CD4-positive, alpha-beta T cell treated with Interleukin-4 for 1 hour (primary cell): ENCODE measurements around the gene CPZ.

Experiments used
- DNase-seq, 2 donors: peaks; one replicate each; pipeline ENCODE4 v3.0.0-alpha.2; 2020 to 2022

Gene CPZ

DNA sequence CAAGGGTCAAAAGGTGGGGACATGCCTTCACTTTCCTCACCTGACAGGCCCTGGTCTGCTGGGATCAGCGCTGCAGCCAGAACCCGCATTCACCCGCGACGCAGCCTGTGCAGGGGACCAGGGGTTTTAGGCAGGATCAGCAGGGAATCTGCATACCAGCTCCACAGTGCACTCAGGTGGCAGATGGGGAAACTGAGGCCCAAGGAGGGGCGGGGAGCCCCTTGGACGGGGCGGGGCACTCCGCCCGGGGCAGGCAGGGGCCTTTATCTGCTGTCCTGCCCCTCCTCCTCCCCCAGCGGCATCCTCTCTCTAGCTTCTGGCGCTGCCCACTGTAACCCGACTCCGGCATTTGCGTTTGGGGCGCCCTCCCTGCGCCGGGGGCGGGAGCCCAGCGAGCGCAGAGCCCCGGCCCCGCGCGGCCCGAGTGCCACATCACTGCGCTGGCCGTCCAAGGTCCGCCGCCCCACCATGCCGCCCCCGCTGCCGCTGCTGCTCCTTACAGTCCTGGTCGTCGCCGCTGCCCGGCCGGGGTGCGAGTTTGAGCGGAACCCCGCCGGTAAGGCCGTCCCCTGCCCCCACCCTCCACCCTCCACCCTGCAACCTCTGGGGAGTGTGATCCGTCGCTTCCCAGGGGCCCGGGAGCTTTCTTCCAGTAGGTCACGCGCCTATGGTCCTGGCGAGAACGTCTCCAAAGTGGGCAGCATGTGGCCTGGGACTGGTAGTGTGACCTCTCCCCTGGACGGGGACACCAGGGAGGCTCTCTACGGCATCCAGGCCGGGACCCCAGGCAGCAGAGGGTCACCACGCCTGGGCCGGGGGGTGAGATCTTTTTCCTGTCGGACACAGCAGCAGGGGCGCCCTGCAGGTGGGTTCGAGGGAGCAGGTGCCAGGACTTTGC, at the start of gene CPZ:
Gene CPZ (plus strand): TSS at position 400 of the 898 bp plus-strand sequence. CDS start 69 bp downstream, at position 469.
- DNase-seq: no peak

DNA sequence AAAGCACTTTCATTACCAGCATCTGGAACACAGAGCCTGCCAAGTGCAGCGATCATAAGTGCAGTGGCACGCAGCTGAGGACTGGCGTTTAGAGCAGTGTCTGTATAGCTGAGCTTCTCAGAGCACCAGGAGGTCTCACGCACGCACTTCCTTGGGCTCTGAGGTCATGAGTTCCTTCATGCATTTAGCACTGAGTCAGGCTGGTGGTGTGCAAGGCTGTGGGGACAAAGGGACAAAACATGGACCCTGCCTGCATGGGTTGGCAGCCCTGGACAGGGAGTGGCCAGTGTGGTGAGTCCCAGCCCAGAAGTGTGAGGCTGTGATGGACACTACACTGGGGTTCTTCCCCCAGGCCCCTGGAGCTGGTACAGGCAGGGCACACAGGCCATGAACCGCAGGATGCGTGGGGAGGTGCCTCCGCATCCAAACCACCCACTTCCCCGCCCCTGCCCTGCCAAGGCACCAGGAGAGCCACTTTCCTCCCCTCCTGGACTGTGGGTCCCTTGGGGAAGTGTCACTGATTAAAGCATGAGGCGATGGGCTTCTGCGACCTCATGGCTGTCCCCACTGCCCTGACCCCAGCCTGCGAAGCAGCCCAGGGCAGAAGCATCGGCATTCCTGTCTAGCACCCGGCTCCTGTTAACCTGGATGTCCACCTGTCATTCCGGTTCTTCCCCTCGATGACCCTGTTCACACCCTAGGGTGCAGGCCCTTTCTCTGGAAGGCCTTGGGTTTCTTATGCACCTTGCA, 49.6 kb upstream of the CPZ start:
- no peak for DNase-seq

- DNase-seq: no peak
These were observed 48.9 kb upstream of the CPZ start for GRCh38 chr4:8543623-8544022.

- no peak for DNase-seq
These were observed 48.3 kb upstream of the CPZ start for GRCh38 chr4:8544282-8544681.

DNA sequence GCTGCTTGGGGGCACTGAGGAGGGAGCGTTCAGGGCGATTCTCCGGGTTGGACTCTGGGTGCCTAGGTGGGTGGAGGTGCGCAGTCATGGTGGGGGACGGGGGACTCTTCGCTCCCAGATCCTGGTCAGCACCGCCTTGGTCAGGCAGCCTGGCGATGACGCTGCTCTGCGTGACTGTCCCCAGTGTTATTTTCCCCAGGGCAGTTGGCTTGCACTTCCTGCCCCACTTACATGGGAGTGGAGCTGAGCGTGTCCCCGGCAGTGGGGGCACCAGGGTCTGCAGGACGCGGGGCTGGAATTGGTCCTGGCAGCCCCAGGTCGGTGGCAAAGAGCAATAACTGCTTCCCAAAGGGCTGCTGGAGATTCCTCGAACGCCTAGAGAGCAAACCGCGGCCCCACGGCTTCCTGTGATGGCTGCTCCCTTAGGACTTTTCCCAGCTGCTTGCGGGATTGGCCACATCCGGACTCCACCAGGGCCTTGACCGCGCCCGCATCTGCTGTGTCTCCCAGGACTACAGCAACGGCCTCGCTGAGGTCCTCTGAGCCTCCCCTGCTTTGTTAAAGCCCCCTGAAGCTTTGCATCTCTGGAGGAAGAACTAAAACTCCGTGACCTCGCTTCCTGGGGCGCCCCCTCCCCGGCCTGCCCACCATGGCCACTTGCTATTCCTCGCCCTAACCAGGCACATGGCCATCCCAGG, 47.7 kb upstream of the CPZ start:
- no peak for DNase-seq

DNA sequence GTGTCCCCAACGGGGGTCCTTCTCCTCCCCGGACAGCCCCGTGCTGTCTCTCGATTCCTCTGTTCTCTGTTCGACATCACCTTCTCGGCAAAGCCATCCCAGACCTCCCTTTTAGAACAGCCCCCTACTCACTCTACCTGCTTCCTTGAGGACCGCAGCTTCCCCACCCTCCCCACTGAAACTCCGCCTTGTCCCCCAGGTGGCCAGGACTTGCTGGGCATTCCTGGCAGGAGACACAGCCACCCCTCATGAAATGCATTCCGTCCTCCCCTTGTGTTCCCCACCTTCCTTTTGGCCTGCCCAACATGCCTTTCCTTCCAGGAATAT, 47.2 kb upstream of the CPZ start:
- DNase-seq: no peak

DNA sequence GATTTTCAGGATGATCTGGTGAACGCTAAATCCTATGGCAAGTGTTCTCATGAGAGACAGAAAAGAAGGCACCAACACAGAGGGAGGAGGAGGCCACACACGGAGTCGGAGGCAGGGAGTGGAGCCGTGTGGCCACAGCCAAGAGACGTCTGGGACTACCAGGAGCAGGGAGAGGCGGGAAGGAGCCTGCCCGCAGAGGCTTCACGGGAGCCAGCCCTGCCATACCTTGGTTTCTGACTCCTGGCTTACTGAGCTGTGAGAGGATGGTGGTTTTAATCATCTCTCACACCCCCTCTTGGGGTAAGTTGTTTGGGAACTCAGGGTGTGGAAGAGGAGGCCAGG, 45.8 kb upstream of the CPZ start:
- no peak for DNase-seq

DNA sequence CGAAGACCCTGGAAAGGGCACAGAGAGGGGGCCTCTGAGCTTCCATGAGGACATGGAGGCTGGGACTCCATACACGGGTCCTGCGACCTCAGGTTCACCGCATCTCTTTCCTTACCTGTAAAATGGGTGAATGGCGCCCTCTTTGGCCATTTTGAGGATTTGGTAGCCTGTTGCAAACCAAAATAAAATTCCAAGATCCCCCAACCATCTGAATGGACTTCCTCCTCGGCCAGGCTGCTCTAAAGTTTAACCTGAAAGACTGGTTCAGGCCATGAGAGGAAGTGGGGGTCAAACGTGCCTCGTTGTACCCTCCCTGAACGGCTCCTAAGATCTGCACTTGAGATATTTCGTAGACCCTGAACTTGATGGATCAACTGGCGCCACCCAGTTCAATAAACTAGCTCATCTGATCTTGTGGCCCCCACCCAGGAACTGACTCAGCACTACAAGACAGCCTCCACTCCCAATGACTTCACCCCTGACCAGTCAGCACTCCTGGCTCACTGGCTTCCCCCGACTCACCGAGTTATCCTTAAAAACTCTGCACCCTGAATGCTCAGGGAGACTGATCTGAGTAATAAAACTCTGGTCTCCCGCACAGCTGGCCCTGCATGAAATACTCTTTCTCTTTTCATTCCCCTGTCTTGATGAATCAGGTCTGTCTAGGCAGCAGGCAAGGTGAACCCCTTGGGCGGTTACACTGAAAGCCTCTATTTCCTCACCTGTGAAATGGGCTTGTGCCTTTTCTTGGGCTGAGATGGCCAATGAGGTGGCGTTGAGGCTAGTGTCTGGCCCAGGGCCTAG, 45.3 kb upstream of the CPZ start:
- no peak for DNase-seq

- no peak for DNase-seq
These were observed 44.4 kb upstream of the CPZ start for GRCh38 chr4:8547912-8548730.

DNA sequence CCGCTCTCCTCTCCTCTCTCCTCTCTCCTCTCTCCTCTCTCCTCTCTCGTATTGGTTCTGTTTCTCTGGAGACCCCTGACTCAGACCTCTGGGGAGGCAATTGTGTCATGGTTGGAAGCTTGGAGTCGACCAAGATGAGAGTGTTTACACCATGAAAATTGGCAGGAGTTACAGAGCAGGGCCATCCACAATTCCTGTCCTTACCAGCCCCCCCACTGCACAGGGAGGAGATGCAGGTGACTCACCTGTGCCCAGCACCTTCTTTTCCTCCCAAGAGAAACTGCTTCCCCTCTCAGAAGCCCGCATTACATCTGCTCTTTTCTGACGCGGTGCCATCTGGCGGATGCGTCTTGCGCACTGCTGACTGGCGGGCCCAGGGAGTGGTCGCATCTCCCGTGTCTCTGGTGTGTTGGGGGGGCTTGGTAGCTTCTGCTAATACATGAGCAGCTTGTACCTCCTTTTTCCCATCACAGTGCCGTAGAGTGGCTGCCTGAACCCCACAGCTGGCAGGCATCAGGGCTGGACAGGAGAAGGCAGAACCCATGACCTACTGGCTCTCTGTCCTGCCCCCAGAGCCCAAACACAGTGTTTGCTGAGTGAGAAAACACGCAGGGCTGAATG, 43.7 kb upstream of the CPZ start:
- DNase-seq: no peak

DNA sequence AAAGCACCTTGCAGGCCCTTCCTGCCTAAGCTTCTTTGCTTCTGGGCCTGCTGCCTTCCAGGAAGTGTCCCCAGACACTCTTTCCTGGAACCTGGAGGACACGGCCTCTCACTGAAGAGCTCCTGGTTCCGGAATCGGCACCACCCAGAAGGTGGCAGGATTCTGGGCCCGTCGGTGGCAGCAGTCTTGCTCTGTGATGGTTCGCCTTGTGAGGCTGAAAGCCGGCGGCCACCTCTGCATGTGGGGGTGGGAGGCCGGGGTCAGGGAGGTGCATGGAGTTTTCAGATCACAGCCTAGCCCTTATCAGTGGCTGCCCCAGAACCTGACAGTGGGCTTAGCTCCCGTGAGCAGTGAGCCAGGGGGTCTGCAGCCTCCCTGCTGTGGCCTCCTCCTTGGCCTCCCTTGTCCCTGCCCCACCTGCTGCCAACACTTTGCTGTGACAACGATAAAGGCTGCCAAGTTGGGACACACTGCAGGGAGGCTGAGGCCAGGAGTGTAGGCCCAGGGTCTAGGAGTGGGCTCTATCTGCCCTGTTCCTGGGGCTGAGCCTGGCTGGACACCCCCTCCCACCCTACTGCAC, 43.1 kb upstream of the CPZ start:
- no peak for DNase-seq

DNA sequence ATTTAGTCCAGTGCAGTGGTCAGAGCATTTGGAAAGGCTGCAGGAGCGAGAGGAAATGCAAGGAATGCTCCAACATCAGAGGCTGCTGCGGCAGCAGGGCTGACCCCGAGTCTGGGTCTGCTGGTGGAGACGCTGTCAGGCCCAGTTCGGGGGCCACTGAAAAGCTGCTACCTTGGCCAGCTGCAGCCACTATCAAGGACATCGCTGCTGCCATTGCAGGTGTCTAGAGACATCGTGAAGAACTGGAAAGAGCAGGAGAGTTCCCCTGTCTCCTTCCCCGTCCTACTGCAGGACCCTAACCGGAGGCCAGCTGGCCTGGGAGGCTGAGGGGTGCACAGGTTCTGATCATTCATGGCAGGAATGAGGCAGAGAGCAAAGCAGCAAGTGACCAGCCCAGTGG, 41.9 kb upstream of the CPZ start:
- DNase-seq: no peak

GRCh38 chr4:8552024-8552423, 40.5 kb upstream of the CPZ start:
- DNase-seq: no peak

DNA sequence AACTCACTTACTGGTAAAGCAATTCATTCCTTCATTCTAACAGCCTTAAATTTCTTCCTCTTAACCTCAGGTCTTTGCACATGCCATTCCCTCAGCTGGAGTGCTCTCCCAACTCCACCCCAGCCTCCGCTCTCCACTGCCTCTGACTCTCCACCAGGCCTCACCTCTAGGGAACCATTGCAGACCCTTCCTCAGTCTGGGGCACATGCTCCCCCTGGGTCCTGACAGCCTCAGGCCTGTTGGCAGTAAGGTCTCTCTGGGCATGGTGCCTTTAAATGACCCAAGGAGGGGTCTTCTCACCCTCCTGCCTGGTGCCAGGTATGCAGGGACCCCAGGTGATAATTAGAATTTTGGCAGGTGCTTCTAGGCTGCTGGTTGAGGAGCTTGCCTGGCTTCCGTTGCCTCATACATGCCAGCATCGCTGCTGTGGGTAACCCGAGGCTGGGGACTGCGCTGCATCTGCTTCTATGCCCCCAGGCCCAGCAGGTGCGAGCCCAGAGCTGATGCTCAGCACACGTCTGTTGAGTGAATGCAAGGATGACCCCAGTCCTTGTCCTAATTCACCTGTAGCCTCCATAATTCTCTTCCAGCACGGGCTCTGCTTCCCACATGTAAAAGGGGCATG, 39.9 kb upstream of the CPZ start:
- no peak for DNase-seq

GRCh38 chr4:8553216-8553615, 39.3 kb upstream of the CPZ start:
- no peak for DNase-seq

DNA sequence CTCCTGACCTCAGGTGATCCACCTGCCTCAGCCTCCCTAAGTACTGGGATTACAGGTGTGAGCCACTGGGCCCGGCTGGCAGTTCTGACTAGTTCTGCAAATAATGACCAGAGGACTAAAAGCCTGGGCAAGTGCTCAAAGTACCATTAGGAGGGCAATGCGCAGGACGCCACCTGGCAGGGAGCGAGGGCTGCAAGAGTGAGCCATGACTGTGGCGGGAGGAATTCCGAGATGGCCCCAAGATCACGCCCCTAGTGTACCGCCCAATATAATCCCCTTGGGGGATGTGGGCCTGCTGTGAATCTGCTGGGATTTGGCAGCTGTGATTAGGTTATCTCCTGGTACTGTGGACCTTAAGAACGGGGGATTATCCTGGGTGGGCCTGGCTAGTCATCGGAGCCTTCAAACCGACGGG, 38.6 kb upstream of the CPZ start:
- DNase-seq: no peak

DNA sequence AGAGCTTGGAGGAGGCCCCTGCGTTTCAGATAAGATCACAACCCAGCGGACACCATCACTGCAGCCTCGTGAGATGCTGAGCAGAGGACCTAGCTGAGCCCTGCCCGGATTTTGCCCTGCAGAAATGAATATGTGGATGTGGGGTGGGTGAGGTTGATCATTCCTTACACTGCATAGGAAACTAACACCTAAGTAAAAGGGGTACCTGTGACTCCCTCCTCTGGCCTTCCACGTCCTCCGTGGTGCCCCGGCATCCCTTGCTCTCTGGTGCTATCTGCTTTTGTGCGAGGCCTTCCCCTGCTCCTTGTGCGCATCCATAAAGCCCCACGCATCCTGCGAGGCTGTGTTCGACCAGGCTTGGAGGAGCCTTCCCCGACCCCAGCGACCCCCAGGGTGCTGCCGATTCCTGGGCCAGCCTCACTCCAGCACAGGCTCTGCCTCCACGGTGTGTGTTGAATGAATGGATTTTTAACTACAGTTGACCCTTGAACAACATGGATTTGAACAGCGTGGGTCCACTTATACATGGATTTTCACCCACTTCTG, 37.9 kb upstream of the CPZ start:
- DNase-seq: no peak

DNA sequence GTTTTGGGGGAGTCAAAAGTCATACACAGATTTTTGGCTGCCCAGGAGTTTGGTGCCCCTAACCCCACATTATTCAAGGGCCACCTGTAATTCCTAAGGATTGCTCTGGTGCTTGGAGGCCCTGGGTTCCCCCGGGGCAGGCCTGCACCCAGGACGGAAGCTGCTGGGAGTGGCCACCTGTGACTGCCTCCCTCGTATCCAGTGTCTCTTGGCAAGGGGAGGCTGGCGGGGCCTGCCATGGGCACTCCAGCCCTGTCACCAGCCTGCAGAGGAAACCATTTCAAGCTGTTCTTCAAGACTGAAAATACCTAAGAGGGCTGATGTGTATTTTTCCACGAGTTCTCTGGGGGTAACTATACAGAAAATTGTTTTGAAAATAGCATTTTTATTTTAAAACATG, 36.8 kb upstream of the CPZ start:
- DNase-seq: no peak

- DNase-seq: no peak
These were observed 36.0 kb upstream of the CPZ start for GRCh38 chr4:8556341-8557150.
